ENCODE data around the gene JAML. TPM values are rescaled to one million over a fixed set of nuclear protein-coding genes. Genes with fewer than 3 reads are reported as not detected.
A peak's percentile ranks its signal among the peaks of the same experiment; 100 is the strongest.

Gene JAML
- total and polyA plus RNA-seq, 8 donors, result 0.39 to 7.4 (median 2.3) TPM

GRCh38 chr11:118260353-118260752 is 35.5 kb upstream of the JAML start:
- WGBS, 2 donors, result 82 to 86% methylated on average over 3 of the region's 3 CpGs
- no peak overlapping the region for H3K27ac ChIP-seq
- peaks cover 0 to 17% (median 0%) of the 10 kb centered on the region in 3 donors for H3K4me1 ChIP-seq
- H3K36me3 ChIP-seq, result no peaks in the 10 kb centered on the region
- intact Hi-C loops (cut with DNase I), result no loop called here
- ATAC-seq (no peak), DNase-seq (no peak), FAIRE-seq (no peak)
- H3K4me3 ChIP-seq, result no peak overlapping the region
- H3K9me3 ChIP-seq, result no peaks in the 10 kb centered on the region
- H3K27me3 ChIP-seq, result no peaks in the 10 kb centered on the region
- TF ChIP-seq, protein P1, sequence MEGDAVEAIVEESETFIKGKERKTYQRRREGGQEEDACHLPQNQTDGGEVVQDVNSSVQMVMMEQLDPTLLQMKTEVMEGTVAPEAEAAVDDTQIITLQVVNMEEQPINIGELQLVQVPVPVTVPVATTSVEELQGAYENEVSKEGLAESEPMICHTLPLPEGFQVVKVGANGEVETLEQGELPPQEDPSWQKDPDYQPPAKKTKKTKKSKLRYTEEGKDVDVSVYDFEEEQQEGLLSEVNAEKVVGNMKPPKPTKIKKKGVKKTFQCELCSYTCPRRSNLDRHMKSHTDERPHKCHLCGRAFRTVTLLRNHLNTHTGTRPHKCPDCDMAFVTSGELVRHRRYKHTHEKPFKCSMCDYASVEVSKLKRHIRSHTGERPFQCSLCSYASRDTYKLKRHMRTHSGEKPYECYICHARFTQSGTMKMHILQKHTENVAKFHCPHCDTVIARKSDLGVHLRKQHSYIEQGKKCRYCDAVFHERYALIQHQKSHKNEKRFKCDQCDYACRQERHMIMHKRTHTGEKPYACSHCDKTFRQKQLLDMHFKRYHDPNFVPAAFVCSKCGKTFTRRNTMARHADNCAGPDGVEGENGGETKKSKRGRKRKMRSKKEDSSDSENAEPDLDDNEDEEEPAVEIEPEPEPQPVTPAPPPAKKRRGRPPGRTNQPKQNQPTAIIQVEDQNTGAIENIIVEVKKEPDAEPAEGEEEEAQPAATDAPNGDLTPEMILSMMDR (IDR thresholded peaks at IDR 0.05), result no peak

DNA sequence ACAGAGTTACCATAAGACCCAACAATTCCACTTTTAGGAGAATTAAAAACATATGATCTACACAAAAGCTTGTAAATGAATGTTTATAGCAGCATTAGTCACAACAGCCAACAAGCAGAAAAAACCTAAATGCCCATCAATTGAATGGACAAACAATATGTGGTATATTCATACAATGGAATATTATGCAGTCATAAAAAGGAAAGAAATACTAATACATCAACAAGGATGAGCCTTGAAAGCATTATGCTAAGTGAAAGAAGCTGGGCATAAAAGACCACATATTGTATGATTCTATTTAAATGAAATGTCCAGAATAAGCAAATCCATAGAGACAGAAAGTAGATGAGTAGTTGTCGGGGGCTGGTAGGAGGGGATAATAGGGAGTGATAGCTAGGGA is 34.3 kb upstream of the JAML start:
- TF ChIP-seq, protein P1 (IDR thresholded peaks at IDR 0.05), result no peak

GRCh38 chr11:118258410-118258809 is 33.6 kb upstream of the JAML start:
- intact Hi-C loops (cut with DNase I), result no loop called here
- ATAC-seq, result no peak
- peaks cover 0 to 18% (median under 1%) of the 10 kb centered on the region in 3 donors for H3K4me1 ChIP-seq
- H3K9me3 ChIP-seq, result no peaks in the 10 kb centered on the region
- FAIRE-seq, result no peak
- H3K4me3 ChIP-seq, result no peak overlapping the region
- H3K27me3 ChIP-seq, result no peaks in the 10 kb centered on the region
- DNase-seq, result no peak
- 0 to 96% methylated on average over 1 of the region's 1 CpG for WGBS, 2 donors
- TF ChIP-seq, protein P1 (IDR thresholded peaks at IDR 0.05), result no peak
- no peaks in the 10 kb centered on the region for H3K36me3 ChIP-seq
- H3K27ac ChIP-seq, result no peak overlapping the region

More for the DNA sequence above, 34.3 kb upstream of the JAML start:
- no peaks in the 10 kb centered on the region for H3K9me3 ChIP-seq
- no peaks in the 10 kb centered on the region for H3K27me3 ChIP-seq
- DNase-seq (no peak), FAIRE-seq (no peak), ATAC-seq (no peak)
- no peaks in the 10 kb centered on the region for H3K36me3 ChIP-seq
- no peak overlapping the region for H3K27ac ChIP-seq
- H3K4me3 ChIP-seq, result no peak overlapping the region
- H3K4me1 ChIP-seq, result peaks cover 0 to 17% (median 0%) of the 10 kb centered on the region in 3 donors
- 96 to 99% methylated on average over 1 of the region's 1 CpG for WGBS, 2 donors
- intact Hi-C loops (cut with DNase I), result no loop called here

DNA sequence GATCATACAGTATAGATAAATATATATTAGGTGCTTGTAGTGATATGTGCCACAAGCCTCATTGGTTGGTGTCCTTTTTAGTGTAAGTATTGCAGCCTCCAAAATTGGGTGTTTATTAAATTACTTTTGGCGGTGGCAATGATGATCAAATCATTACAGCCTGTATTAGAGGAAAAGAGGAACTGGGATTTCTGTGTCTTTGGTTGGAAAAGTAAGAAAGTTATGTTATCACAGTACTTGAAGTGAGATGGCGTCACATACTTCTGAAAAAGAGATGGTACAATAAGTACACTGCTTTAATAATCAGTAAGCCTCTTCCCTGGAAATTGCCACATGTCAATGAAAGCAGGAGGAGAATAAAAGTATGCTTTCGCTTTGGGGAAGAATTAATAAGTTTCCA is 27.9 kb upstream of the JAML start:
- H3K36me3 ChIP-seq, result no peaks in the 10 kb centered on the region
- no peaks in the 10 kb centered on the region for H3K27me3 ChIP-seq
- FAIRE-seq (no peak), DNase-seq (no peak), ATAC-seq (peak in 2 of 4 donors; percentile 5 to 18)
- peak overlapping the region; percentile 47 to 92 (median 62) for H3K4me3 ChIP-seq
- TF ChIP-seq, protein P1 (IDR thresholded peaks at IDR 0.05), result no peak
- H3K4me1 ChIP-seq, result peaks cover 0 to 10% (median 6%) of the 10 kb centered on the region in 3 donors
- 25 to 32% methylated on average over 3 of the region's 3 CpGs for WGBS, 2 donors
- intact Hi-C loops (cut with DNase I), result no loop called here
- H3K9me3 ChIP-seq, result no peaks in the 10 kb centered on the region
- H3K27ac ChIP-seq, result peak overlapping the region; percentile 90 to 99 (median 96)

- TF ChIP-seq, protein P1 (IDR thresholded peaks at IDR 0.05), result no peak
- FAIRE-seq (peak; percentile 9), ATAC-seq (peak; percentile 93 to 95 (median 94)), DNase-seq (peak; percentile 75 to 96 (median 91))
- Histone ChIP-seq H3K9me3 (no peaks in the 10 kb centered on the region), H3K27me3 (no peaks in the 10 kb centered on the region), H3K36me3 (no peaks in the 10 kb centered on the region), H3K27ac (peak within 1 kb of the TSS; percentile 90 to 99 (median 96)), H3K4me1 (peaks cover 0 to 10% (median 6%) of the 10 kb centered on the region in 3 donors), H3K4me3 (peak within 1 kb of the TSS; percentile 47 to 92 (median 62))
- WGBS, 2 donors, result 2% methylated on average over 32 to 33 of the region's 33 CpGs
- intact Hi-C loops (cut with DNase I), result no loop called here
These were observed 27.2 kb upstream of the JAML start, which contains the start of gene MPZL3 for GRCh38 chr11:118251858-118252652. Gene MPZL3, minus strand, starts transcription at chr11:118252365. Its CDS starts 71 bp downstream, at chr11:118252294.
